Pancreas (tissue), 10 donors: ENCODE data around the gene ANGEL1. TPM values are rescaled to one million over a fixed set of nuclear protein-coding genes. Genes with fewer than 3 reads are reported as not detected.
A peak's percentile ranks its signal among the peaks of the same experiment; 100 is the strongest.

Experiments used
- ATAC-seq, 4 donors: fragments of 200-7000 bp; cut with Tn5 transposase; one replicate each; pipeline versions ENCODE4 v1.8.0 to v1.9.1; 2020; ENCODE audit warnings: mild to moderate bottlenecking in 4 of 4, moderate library complexity in 4 of 4
- DNase-seq, 6 donors: peaks; one replicate each; pipeline ENCODE4 v3.0.0-alpha.2; 2020
- FAIRE-seq: peaks from 2 replicates; lab custom pipeline; 2012; peaks lifted over from hg19 to GRCh38; lab: Jason Lieb, UNC
- H3K27ac ChIP-seq, 4 donors: fragments of 200-600 bp; sonication (generic); 1 replicate in 3 of 4; 2 replicates in 1 of 4; pipeline versions ENCODE4 v1.5.0 to v1.8.0; 2020
- H3K27me3 ChIP-seq, 4 donors: fragments of 200-600 bp; one replicate each; pipeline ENCODE4 v1.8.0; 2021
- H3K36me3 ChIP-seq, 3 donors: fragments of 200-600 bp; sonication (generic) in 1 of 3; one replicate each; pipeline versions ENCODE4 v1.5.0 to v1.8.0; 2020 to 2021
- H3K4me1 ChIP-seq, 3 donors: fragments of 200-600 bp; one replicate each; pipeline ENCODE4 v1.8.0; 2021
- H3K4me3 ChIP-seq, 4 donors: fragments of 200-600 bp; sonication (generic) in 2 of 4; one replicate each; pipeline versions ENCODE4 v1.5.0 to v1.8.0; 2020 to 2021
- H3K9me3 ChIP-seq, 4 donors: fragments of 200-600 bp; one replicate each; pipeline ENCODE4 v1.8.0; 2021
- WGBS, 2 donors: extraction: QIAGEN DNeasy Blood & Tissue Kit; methylation state at CpG; one replicate each; pipeline ENCODE4 v1.1.7; 2013; 5-methylcytosine and 5-hydroxymethylcytosine counted together
- intact Hi-C, 3 donors: fragments of 100-400 bp; cut with DNase I; formaldehyde crosslinking; loops; one replicate each; pipeline versions ENCODE4 v1.11.1 to v1.14.2; 2022
- polyA plus RNA-seq, 2 donors: library from polyadenylated mRNA; stranded (reverse); fragments of 200-250 nt; gene quantifications; one replicate each; pipeline ENCODE4 v1.2.3, GENCODE V29; 2013
- total RNA-seq, 6 donors: library from RNA; stranded (reverse); fragmentation: NEBNext Ultra II Directional in 4 of 6; extraction: Animal tissue kit (Norgen Biotek cat#: 25700) in 4 of 6; gene quantifications; one replicate each; pipeline versions ENCODE4 v1.2.1 to v1.2.4, GENCODE V29; 2021 to 2023
- TF ChIP-seq, protein P1 (sequence below), 4 donors: fragments of 200-600 bp; sonication (generic) in 3 of 4; IDR thresholded peaks; one replicate each; pipeline versions ENCODE4 v1.5.0 to v1.8.0; 2021; ENCODE audit warnings: antibody characterized with exemption in 4 of 4
- donor health status: healthy with polysubstance abuse.
- donor health status: DM: no; HTN: no; CAD: no; lungs with moderate emphysema.
- donor health status: DM: no; HTN: no; CAD: no.
- donor health status: control.
- donor health status: control.
- donor health status: Bipolar disorder and iron deficiency.
- donor health status: DM: yes; HTN: yes; CAD: no.
- donor health status: DM: no; HTN: no; CAD: no.
- donor health status: DM: no; HTN: no; CAD: no.
- donor health status: DM: yes; HTN: yes; CAD: no.

The ANGEL1 gene
- total and polyA plus RNA-seq, 8 donors = 25.8 to 40.1 (median 30.5) TPM

DNA sequence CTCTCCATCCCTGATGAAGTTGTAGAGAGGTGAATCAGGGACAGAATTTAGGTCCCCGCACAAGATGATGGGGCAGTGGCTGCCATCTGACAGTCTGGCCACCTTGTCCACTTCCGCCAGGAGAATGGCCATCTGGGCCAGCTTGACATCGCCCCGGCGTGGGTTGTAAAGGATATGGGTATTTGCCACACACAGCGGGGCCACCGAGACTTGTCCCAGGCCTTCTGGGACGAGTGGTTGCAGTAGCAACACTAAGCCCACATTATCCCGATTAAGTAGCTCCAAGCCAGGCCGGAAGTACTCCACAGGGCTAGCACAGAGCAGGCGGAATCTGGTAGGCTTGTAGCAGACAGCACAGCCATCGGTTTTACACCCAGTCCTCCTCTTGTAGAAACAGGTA is 6.2 kb downstream of the ANGEL1 start:
- 91 to 97% methylated on average over 12 of the region's 12 CpGs for WGBS, 2 donors
- peaks cover 13% of the 10 kb centered on the region in 3 donors for H3K4me1 ChIP-seq
- DNase-seq = no peak

GRCh38 chr14:76793956-76794355 is 18.7 kb downstream of the ANGEL1 start:
- no peak for FAIRE-seq

More for the DNA sequence above, 6.2 kb downstream of the ANGEL1 start:
- TF ChIP-seq, protein P1, sequence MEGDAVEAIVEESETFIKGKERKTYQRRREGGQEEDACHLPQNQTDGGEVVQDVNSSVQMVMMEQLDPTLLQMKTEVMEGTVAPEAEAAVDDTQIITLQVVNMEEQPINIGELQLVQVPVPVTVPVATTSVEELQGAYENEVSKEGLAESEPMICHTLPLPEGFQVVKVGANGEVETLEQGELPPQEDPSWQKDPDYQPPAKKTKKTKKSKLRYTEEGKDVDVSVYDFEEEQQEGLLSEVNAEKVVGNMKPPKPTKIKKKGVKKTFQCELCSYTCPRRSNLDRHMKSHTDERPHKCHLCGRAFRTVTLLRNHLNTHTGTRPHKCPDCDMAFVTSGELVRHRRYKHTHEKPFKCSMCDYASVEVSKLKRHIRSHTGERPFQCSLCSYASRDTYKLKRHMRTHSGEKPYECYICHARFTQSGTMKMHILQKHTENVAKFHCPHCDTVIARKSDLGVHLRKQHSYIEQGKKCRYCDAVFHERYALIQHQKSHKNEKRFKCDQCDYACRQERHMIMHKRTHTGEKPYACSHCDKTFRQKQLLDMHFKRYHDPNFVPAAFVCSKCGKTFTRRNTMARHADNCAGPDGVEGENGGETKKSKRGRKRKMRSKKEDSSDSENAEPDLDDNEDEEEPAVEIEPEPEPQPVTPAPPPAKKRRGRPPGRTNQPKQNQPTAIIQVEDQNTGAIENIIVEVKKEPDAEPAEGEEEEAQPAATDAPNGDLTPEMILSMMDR (IDR thresholded peaks at IDR 0.05) = no peak
- H3K9me3 ChIP-seq = no peaks in the 10 kb centered on the region
- no peaks in the 10 kb centered on the region for H3K27me3 ChIP-seq
- ATAC-seq = no peak
- no peak for FAIRE-seq
- no peak overlapping the region for H3K27ac ChIP-seq
- intact Hi-C loops = no loop called here
- no peak overlapping the region for H3K4me3 ChIP-seq
- H3K36me3 ChIP-seq = peaks cover 10 to 68% (median 38%) of the 10 kb centered on the region in 3 donors

DNA sequence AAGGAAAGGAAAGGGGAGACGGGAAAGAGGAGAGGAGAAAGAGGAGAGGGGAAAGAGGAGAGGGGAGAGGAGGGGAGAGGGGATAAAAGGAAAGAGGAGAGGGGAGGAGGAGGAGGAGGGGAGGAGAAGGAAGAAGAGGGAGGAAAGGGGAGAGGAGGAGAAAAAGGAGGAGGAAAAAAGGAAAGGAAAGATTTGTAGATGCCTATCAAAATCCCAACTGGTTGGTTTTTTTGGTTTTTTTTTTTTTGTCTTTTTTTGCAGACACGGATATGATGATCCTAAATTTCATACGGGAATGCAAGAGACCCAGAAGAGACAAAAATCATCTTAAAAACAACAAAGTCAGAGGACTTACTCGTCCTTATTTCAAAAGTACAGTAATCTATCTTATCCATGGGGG is 19.4 kb downstream of the ANGEL1 start:
- intact Hi-C loops = no loop called here
- ATAC-seq (no peak), DNase-seq (no peak), FAIRE-seq (no peak)
- TF ChIP-seq, protein P1 (IDR thresholded peaks at IDR 0.05) = no peak
- no peaks in the 10 kb centered on the region for H3K9me3 ChIP-seq
- no peak overlapping the region for H3K27ac ChIP-seq
- H3K4me3 ChIP-seq = no peak overlapping the region
- 86 to 92% methylated on average over 3 to 4 of the region's 4 CpGs for WGBS, 2 donors
- H3K36me3 ChIP-seq = peaks cover 7 to 53% (median 18%) of the 10 kb centered on the region in 3 donors
- no peaks in the 10 kb centered on the region for H3K27me3 ChIP-seq
- H3K4me1 ChIP-seq = no peaks in the 10 kb centered on the region

More at GRCh38 chr14:76793956-76794355, 18.7 kb downstream of the ANGEL1 start:
- TF ChIP-seq, protein P1 (IDR thresholded peaks at IDR 0.05) = no peak
- H3K4me1 ChIP-seq = no peaks in the 10 kb centered on the region
- no peaks in the 10 kb centered on the region for H3K9me3 ChIP-seq
- H3K36me3 ChIP-seq = peaks cover 7 to 53% (median 13%) of the 10 kb centered on the region in 3 donors
- intact Hi-C loops = no loop called here
- no peak for ATAC-seq
- no peaks in the 10 kb centered on the region for H3K27me3 ChIP-seq
- no peak overlapping the region for H3K4me3 ChIP-seq
- 85 to 90% methylated on average over 5 of the region's 5 CpGs for WGBS, 2 donors
- no peak for DNase-seq
- no peak overlapping the region for H3K27ac ChIP-seq

DNA sequence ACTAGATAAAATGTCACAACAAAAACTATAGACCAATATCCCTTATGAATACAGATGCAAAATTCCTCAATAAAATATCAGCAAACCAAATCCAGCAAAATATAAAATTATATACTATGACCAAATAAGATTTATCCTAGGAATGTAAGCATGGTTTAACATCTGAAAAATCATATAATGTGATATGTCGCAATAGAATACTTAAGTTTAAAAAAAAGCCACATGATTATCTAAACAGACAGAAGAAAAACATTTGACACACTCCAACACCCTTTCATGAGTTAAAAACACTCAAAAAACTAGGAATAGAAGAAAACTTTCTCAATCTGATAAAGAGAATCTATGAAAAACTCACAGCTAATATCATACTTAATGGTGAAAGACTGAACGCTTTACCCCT is 20.3 kb downstream of the ANGEL1 start:
- ATAC-seq (no peak), DNase-seq (no peak), FAIRE-seq (peak; percentile 9)
- H3K4me1 ChIP-seq = no peaks in the 10 kb centered on the region
- TF ChIP-seq, protein P1 (IDR thresholded peaks at IDR 0.05) = no peak
- no peaks in the 10 kb centered on the region for H3K27me3 ChIP-seq
- no peaks in the 10 kb centered on the region for H3K9me3 ChIP-seq
- H3K4me3 ChIP-seq = no peak overlapping the region
- H3K36me3 ChIP-seq = peaks cover 7 to 53% (median 27%) of the 10 kb centered on the region in 3 donors
- WGBS, 2 donors = 93 to 98% methylated on average over 2 of the region's 2 CpGs
- H3K27ac ChIP-seq = no peak overlapping the region
- intact Hi-C loops = no loop called here

DNA sequence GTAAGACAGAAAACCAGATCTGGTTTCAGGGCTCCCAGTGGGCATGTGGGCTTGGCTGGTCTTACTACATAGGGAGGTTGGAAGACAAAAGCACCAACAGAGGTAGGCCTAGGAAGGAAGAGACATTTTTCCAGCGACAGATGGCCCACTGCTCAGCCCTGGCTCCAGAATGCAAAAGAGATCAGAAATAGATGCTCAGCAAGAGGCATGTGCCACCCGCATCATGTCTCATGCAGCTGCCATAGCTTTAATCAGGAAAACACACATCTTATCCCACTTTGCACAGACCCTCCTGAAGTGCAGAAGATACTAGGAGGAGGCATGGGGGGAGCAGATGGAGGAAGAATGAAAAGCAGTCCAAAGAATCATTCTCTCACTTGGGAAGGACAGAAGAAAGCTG is 26.1 kb downstream of the ANGEL1 start:
- DNase-seq (no peak), ATAC-seq (no peak), FAIRE-seq (no peak)
- H3K27me3 ChIP-seq = no peaks in the 10 kb centered on the region
- TF ChIP-seq, protein P1 (IDR thresholded peaks at IDR 0.05) = no peak
- peaks cover 0 to 4% (median 0%) of the 10 kb centered on the region in 3 donors for H3K4me1 ChIP-seq
- intact Hi-C loops = no loop called here
- no peak overlapping the region for H3K4me3 ChIP-seq
- no peak overlapping the region for H3K27ac ChIP-seq
- WGBS, 2 donors = 96 to 100% methylated on average over 2 of the region's 2 CpGs
- H3K9me3 ChIP-seq = no peaks in the 10 kb centered on the region
- peaks cover 7 to 71% (median 43%) of the 10 kb centered on the region in 3 donors for H3K36me3 ChIP-seq
